ENCODE results near the gene PARD3B.

PARD3B gene

DNA sequence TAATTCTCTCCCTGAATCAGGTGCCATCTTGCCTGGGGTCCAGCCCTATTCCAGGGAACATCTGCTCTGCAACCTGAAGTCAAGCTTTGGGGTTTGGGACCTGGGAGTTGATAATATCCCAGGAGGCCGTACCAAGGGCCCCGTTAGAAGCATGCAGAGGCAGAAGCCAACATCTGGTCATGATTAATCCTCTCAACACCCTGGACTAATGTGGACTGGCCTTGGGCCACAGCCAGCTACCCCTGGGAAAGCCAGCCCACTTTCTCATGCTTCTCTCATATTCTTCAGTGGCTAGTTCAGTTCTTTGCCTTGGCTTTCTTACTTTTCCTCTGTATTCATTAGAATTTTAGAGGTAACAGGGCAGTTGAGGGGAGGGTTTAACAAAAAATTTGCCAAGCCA, 621.5 kb downstream of the PARD3B start:
- no peak for TF ChIP-seq EZH2 (IDR thresholded peaks at IDR 0.05; ENCODE audit: borderline replicate concordance, low read depth, low read length, severe bottlenecking)
- TF ChIP-seq CTCF (IDR thresholded peaks at IDR 0.05; ENCODE audit: borderline replicate concordance, extremely low read depth, low read length, poor library complexity, severe bottlenecking), result no peak
- Histone ChIP-seq H3K79me2 (ENCODE audit: insufficient read depth, low read length) (no peaks in the 10 kb centered on the region), H3K4me2 (ENCODE audit: insufficient read depth, low read length) (no peak overlapping the region), H3K9ac (ENCODE audit: low read depth, low read length) (no peak overlapping the region), H3K36me3 (ENCODE audit: insufficient read depth, low read length) (no peaks in the 10 kb centered on the region), H4K20me1 (ENCODE audit: insufficient read depth, low read length) (no peaks in the 10 kb centered on the region), H3K27me3 (ENCODE audit: insufficient read depth, low read length, poor library complexity) (no peaks in the 10 kb centered on the region), H3K9me3 (ENCODE audit: insufficient read depth, low read length, severe bottlenecking) (no peaks in the 10 kb centered on the region), H3K27ac (ENCODE audit: low read length) (no peak overlapping the region), H2AFZ (ENCODE audit: low read depth, low read length) (no peak overlapping the region), H3K4me3 (ENCODE audit: low read depth in 1 of 2, low read length in 2 of 2) (no peak overlapping the region), H3K4me1 (ENCODE audit: insufficient read depth, low read length) (no peaks in the 10 kb centered on the region)
- ATAC-seq (ENCODE audit: insufficient read depth, low read depth) (no peak), DNase-seq (no peak)

- TF ChIP-seq CTCF (IDR thresholded peaks at IDR 0.05; ENCODE audit: borderline replicate concordance, extremely low read depth, low read length, poor library complexity, severe bottlenecking) (no peak), EZH2 (IDR thresholded peaks at IDR 0.05; ENCODE audit: borderline replicate concordance, low read depth, low read length, severe bottlenecking) (no peak)
- DNase-seq (no peak), ATAC-seq (ENCODE audit: insufficient read depth, low read depth) (no peak)
- Histone ChIP-seq H2AFZ (ENCODE audit: low read depth, low read length) (no peak overlapping the region), H4K20me1 (ENCODE audit: insufficient read depth, low read length) (no peaks in the 10 kb centered on the region), H3K27ac (ENCODE audit: low read length) (no peak overlapping the region), H3K4me2 (ENCODE audit: insufficient read depth, low read length) (no peak overlapping the region), H3K27me3 (ENCODE audit: insufficient read depth, low read length, poor library complexity) (no peaks in the 10 kb centered on the region), H3K9me3 (ENCODE audit: insufficient read depth, low read length, severe bottlenecking) (no peaks in the 10 kb centered on the region), H3K9ac (ENCODE audit: low read depth, low read length) (no peak overlapping the region), H3K79me2 (ENCODE audit: insufficient read depth, low read length) (no peaks in the 10 kb centered on the region), H3K4me3 (ENCODE audit: low read depth in 1 of 2, low read length in 2 of 2) (no peak overlapping the region), H3K4me1 (ENCODE audit: insufficient read depth, low read length) (no peaks in the 10 kb centered on the region), H3K36me3 (ENCODE audit: insufficient read depth, low read length) (no peaks in the 10 kb centered on the region)
These were observed 623.7 kb downstream of the PARD3B start for GRCh38 chr2:205169012-205169411.

DNA sequence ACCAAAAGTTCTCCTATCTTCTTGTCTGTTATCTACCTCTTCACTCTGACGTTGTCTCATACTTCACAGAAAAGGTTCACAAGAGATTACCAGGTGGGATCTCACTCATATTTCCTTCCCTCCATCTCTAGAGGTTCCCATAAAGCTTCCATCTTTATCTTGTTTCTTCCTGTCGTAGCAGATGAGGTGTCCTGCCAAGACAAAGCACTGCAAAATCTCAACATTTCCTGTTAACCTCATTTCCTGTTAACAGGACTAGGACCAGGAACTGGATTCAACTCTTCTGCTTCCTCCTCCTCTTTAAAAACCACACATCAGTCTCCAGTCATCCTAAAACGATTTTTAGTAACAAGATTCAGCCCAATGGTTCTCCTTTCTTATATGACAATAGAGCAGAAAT, 624.2 kb downstream of the PARD3B start:
- TF ChIP-seq EZH2 (IDR thresholded peaks at IDR 0.05; ENCODE audit: borderline replicate concordance, low read depth, low read length, severe bottlenecking) (no peak), CTCF (IDR thresholded peaks at IDR 0.05; ENCODE audit: borderline replicate concordance, extremely low read depth, low read length, poor library complexity, severe bottlenecking) (no peak)
- no peak for ATAC-seq (ENCODE audit: insufficient read depth, low read depth)
- H3K9me3 ChIP-seq (ENCODE audit: insufficient read depth, low read length, severe bottlenecking), result no peaks in the 10 kb centered on the region
- H3K79me2 ChIP-seq (ENCODE audit: insufficient read depth, low read length), result no peaks in the 10 kb centered on the region
- H3K9ac ChIP-seq (ENCODE audit: low read depth, low read length), result no peak overlapping the region
- no peak overlapping the region for H2AFZ ChIP-seq (ENCODE audit: low read depth, low read length)
- H3K27ac ChIP-seq (ENCODE audit: low read length), result no peak overlapping the region
- DNase-seq, result no peak
- H3K36me3 ChIP-seq (ENCODE audit: insufficient read depth, low read length), result no peaks in the 10 kb centered on the region
- no peaks in the 10 kb centered on the region for H4K20me1 ChIP-seq (ENCODE audit: insufficient read depth, low read length)
- H3K4me1 ChIP-seq (ENCODE audit: insufficient read depth, low read length), result no peaks in the 10 kb centered on the region
- no peak overlapping the region for H3K4me2 ChIP-seq (ENCODE audit: insufficient read depth, low read length)
- H3K4me3 ChIP-seq (ENCODE audit: low read depth in 1 of 2, low read length in 2 of 2), result no peak overlapping the region
- no peaks in the 10 kb centered on the region for H3K27me3 ChIP-seq (ENCODE audit: insufficient read depth, low read length, poor library complexity)

GRCh38 chr2:205170399-205170798, 625.1 kb downstream of the PARD3B start:
- DNase-seq (no peak), ATAC-seq (ENCODE audit: insufficient read depth, low read depth) (no peak)
- no peaks in the 10 kb centered on the region for H4K20me1 ChIP-seq (ENCODE audit: insufficient read depth, low read length)
- H2AFZ ChIP-seq (ENCODE audit: low read depth, low read length), result no peak overlapping the region
- H3K9me3 ChIP-seq (ENCODE audit: insufficient read depth, low read length, severe bottlenecking), result no peaks in the 10 kb centered on the region
- no peaks in the 10 kb centered on the region for H3K36me3 ChIP-seq (ENCODE audit: insufficient read depth, low read length)
- H3K4me3 ChIP-seq (ENCODE audit: low read depth in 1 of 2, low read length in 2 of 2), result no peak overlapping the region
- no peaks in the 10 kb centered on the region for H3K4me1 ChIP-seq (ENCODE audit: insufficient read depth, low read length)
- no peak overlapping the region for H3K27ac ChIP-seq (ENCODE audit: low read length)
- H3K79me2 ChIP-seq (ENCODE audit: insufficient read depth, low read length), result no peaks in the 10 kb centered on the region
- no peak overlapping the region for H3K9ac ChIP-seq (ENCODE audit: low read depth, low read length)
- H3K27me3 ChIP-seq (ENCODE audit: insufficient read depth, low read length, poor library complexity), result no peaks in the 10 kb centered on the region
- H3K4me2 ChIP-seq (ENCODE audit: insufficient read depth, low read length), result no peak overlapping the region
- TF ChIP-seq CTCF (IDR thresholded peaks at IDR 0.05; ENCODE audit: borderline replicate concordance, extremely low read depth, low read length, poor library complexity, severe bottlenecking) (no peak), EZH2 (IDR thresholded peaks at IDR 0.05; ENCODE audit: borderline replicate concordance, low read depth, low read length, severe bottlenecking) (no peak)

All from DND-41 (cell line).